Fibroblast of lung (primary cell): Measurements from ENCODE around the gene MAP2K6.

Source experiments
- CTCF ChIP-seq, 2 donors: IDR thresholded peaks in 1 of 2; conservative IDR thresholded peaks in 1 of 2; 1 replicate in 1 of 2; 2 replicates in 1 of 2; pipeline ENCODE4 v1.5.1; 2011 to 2012; ENCODE audit warnings: low read length in 2 of 2, control low read depth in 1 of 2, inconsistent platforms in 1 of 2, low read depth in 1 of 2, mild to moderate bottlenecking in 1 of 2
- EZH2 ChIP-seq: IDR thresholded peaks from 2 replicates; pipeline ENCODE4 v1.5.1; 2012; ENCODE audit warnings: low read length, control low read depth, mild to moderate bottlenecking; ENCODE audit errors: missing control alignments

- TF ChIP-seq EZH2 (no peak), CTCF (conservative IDR thresholded peaks at IDR 0.05 in 1 of 2, IDR thresholded peaks at IDR 0.05 in 1 of 2; ENCODE audit: low read depth in 1 of 2, low read length in 2 of 2) (no peak)
These were observed 125.4 kb downstream of the MAP2K6 start for GRCh38 chr17:69539781-69540319.
